Stimulated activated naive B cell treated with anti-CD40 and anti-IgM and Interleukin-4, amounts not matched to agents 10 μg/mL and 1 μg/mL and 100 μg/mL, for 72 hours (primary cell): Measurements from ENCODE around the gene KLF5.

Experiments
- ATAC-seq, 2 donors: fragments of 150-1000 bp; cut with Tn5 transposase; replicated peaks; 2 replicates each; pipeline ENCODE4 v1.10.0; 2021; ENCODE audit warnings: moderate library complexity in 1 of 2
- DNase-seq: peaks from one replicate; pipeline ENCODE4 v3.0.0; 2021
- H3K27ac Mint-ChIP-seq: one replicate; pipeline ENCODE4 v1.8.0; 2022; ENCODE audit warnings: mild to moderate bottlenecking, mixed read lengths
- H3K27me3 Mint-ChIP-seq, 2 donors: one replicate each; pipeline ENCODE4 v1.8.0; 2022; ENCODE audit warnings: mixed read lengths in 2 of 2
- H3K36me3 Mint-ChIP-seq, 2 donors: one replicate each; pipeline ENCODE4 v1.8.0; 2022; ENCODE audit warnings: mixed read lengths in 2 of 2, mild to moderate bottlenecking in 1 of 2
- H3K4me1 Mint-ChIP-seq, 2 donors: one replicate each; pipeline ENCODE4 v1.8.0; 2022; ENCODE audit warnings: mixed read lengths in 2 of 2, mild to moderate bottlenecking in 1 of 2
- H3K4me3 Mint-ChIP-seq, 2 donors: one replicate each; pipeline ENCODE4 v1.8.0; 2022; ENCODE audit warnings: mild to moderate bottlenecking in 2 of 2, mixed read lengths in 2 of 2, moderate library complexity in 1 of 2
- H3K9me3 Mint-ChIP-seq, 2 donors: one replicate each; pipeline ENCODE4 v1.8.0; 2022; ENCODE audit warnings: mixed read lengths in 2 of 2, mild to moderate bottlenecking in 1 of 2

The KLF5 gene

DNA sequence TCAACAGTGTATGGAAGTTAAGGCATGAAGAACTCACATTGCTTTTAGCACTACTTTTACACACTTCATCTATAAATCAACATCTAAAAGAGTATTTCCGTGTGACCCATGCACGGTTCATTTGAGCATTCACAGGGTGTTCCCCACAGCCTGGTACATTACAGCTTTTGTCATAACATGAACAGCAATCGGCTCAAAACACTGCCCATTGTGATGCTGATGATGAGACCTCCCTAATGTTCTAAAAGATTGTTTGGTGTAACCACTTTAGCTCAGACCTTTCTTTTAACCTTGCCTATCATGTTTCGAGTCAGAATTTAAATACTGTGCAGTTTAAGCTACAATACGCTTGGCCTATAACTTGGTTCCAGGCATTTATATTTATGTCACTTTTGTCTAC is 4.1 kb upstream of the KLF5 start:
- Mint-ChIP-seq H3K27ac (no peak overlapping the region), H3K4me3 (no peak overlapping the region), H3K4me1 (peaks cover 5 to 6% of the 10 kb centered on the region in 2 donors), H3K36me3 (no peaks in the 10 kb centered on the region), H3K9me3 (no peaks in the 10 kb centered on the region), H3K27me3 (peaks cover 29 to 44% of the 10 kb centered on the region in 2 donors)
- no peak for ATAC-seq
- DNase-seq = no peak

DNA sequence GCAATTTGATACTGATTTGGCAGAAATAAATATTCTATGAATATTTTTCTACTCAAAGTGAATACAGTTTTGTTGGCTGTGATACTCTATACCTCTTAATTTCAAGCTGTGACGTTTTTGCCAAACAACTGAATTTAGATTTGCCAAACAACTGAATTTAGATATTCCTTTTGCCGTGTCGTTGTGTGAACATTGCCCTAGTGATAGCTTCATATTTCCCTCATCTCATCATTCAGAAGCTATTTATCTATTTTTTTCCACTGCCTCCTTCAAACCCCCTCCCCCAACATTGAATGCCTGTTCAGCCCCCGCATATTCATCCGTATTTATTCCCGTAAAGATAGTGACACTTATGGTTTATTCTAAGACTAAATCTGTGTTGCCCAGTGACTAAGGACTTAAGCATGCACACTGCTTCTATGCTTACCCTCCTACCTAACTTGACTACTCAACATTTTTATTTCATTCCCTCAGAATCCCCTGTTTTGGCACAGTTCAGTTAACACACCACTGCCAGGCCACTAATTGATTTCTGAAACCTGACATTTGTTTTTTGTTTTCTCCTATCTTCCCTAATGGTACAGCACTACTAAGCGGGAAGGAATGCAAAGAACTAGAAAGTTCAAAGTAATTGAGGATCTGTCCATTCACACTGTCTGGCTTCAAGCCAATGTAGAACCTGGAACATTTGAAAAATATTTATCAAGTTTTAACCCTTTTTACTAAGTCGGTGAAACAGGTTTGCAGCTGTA is 2.8 kb upstream of the KLF5 start:
- Mint-ChIP-seq H3K4me1 (peaks cover 10 to 18% of the 10 kb centered on the region in 2 donors), H3K27ac (no peak overlapping the region), H3K4me3 (no peak overlapping the region), H3K36me3 (no peaks in the 10 kb centered on the region), H3K27me3 (peaks cover 34 to 51% of the 10 kb centered on the region in 2 donors), H3K9me3 (no peaks in the 10 kb centered on the region)
- ATAC-seq = no peak
- DNase-seq = no peak

DNA sequence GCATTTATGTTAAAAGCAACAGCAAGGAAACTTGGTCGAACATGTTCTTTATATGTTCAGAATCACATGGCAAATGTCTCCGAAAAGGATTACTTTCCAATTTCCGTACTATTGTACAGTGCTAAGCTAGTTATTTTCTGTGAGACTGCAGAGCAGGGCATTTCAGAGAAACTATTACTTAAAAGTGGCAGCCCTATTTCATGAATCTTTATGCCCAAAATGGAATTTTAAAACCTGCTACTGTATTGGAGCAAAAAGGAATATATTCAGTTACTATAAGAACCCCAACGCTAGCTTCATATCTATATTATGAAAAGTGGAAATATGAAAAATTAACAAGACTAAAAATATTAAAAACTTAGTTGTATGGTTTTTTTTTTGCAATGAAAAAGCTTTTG is 2.2 kb upstream of the KLF5 start:
- DNase-seq (no peak), ATAC-seq (no peak)
- Mint-ChIP-seq H3K27me3 (peaks cover 29 to 50% of the 10 kb centered on the region in 2 donors), H3K27ac (no peak overlapping the region), H3K4me3 (no peak overlapping the region), H3K4me1 (peaks cover 10 to 18% of the 10 kb centered on the region in 2 donors), H3K9me3 (no peaks in the 10 kb centered on the region), H3K36me3 (no peaks in the 10 kb centered on the region)

DNA sequence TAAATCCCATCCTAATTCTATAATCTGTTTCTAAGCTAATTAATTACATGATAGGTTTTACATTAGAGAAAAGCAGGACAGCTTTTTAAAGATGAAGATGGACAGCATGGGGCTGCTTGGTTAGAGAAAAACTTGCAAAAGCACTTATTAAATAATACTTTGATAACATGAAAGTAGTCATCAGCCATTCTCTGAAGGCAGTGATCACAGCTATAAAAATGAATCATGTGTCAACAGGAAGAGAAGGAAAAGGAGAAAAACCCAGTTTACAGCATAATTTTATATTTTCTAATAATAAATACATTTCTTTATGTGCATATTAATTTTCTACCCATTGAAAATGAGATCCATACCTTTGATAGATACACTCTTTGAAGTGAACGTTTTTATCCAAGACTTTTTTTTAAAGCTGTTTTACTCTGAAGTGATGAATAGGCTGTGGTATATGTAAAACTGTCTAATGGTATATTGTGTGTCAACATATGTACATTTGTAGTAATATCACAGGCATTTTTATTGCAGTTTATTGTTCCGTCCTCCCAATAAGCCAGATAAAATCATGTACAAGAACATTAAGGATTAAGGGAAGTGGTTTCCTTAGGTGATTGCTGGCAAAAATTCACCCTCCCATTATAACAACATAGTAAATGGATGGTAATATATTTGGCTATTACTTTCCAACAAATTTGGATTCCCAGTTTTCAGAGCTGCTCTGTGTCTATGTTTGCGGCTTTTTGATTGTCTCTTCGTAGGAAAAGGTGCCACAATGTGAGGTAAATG is 1.3 kb upstream of the KLF5 start:
- ATAC-seq (no peak), DNase-seq (no peak)
- Mint-ChIP-seq H3K27me3 (peaks cover 29 to 59% of the 10 kb centered on the region in 2 donors), H3K36me3 (peaks cover 0 to 3% of the 10 kb centered on the region in 2 donors), H3K4me1 (peaks cover 10 to 18% of the 10 kb centered on the region in 2 donors), H3K4me3 (no peak overlapping the region), H3K27ac (no peak overlapping the region), H3K9me3 (no peaks in the 10 kb centered on the region)

DNA sequence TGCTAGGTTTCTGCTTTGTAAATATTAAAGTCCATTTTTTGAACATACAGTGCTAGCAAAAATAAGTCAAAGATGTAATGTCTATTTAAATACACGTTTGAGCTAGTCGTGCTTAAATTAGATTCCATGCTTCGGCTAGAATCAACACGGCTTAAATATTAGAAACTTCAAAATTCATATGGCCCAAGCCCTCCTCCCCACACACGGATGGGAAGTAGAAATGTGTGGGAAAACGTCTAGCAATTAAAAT is 816 bp upstream of the KLF5 start:
- peaks cover 0 to 3% of the 10 kb centered on the region in 2 donors for H3K36me3 Mint-ChIP-seq

DNA sequence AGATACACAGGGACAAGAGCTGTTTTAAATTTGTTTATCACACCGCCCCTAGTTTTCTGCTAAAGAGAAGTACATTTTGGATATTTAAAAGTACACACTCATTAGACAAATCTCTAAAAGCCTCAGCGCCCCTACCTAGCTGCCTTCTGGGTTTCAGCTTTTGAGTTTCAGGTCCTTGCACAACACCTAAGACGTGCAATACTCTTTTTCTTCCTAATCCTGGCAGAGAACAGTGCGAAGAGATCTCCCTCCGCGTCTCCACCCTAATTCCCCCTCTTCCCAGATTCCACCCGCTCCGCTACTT is 421 bp upstream of the KLF5 start:
- Mint-ChIP-seq H3K9me3 (no peaks in the 10 kb centered on the region), H3K4me1 (peaks cover 10 to 18% of the 10 kb centered on the region in 2 donors), H3K27ac (peak overlapping the region; percentile 9), H3K36me3 (peaks cover 0 to 3% of the 10 kb centered on the region in 2 donors), H3K4me3 (peak overlapping the region; percentile 82 to 84), H3K27me3 (peaks cover 29 to 59% of the 10 kb centered on the region in 2 donors)
- ATAC-seq (peak; percentile 3 to 8), DNase-seq (no peak)

More for the DNA sequence above, 816 bp upstream of the KLF5 start:
- H3K27me3 Mint-ChIP-seq = peaks cover 29 to 59% of the 10 kb centered on the region in 2 donors
- no peaks in the 10 kb centered on the region for H3K9me3 Mint-ChIP-seq
- ATAC-seq = no peak
- no peak for DNase-seq
- no peak overlapping the region for H3K4me3 Mint-ChIP-seq
- no peak overlapping the region for H3K27ac Mint-ChIP-seq
- peaks cover 10 to 18% of the 10 kb centered on the region in 2 donors for H3K4me1 Mint-ChIP-seq

DNA sequence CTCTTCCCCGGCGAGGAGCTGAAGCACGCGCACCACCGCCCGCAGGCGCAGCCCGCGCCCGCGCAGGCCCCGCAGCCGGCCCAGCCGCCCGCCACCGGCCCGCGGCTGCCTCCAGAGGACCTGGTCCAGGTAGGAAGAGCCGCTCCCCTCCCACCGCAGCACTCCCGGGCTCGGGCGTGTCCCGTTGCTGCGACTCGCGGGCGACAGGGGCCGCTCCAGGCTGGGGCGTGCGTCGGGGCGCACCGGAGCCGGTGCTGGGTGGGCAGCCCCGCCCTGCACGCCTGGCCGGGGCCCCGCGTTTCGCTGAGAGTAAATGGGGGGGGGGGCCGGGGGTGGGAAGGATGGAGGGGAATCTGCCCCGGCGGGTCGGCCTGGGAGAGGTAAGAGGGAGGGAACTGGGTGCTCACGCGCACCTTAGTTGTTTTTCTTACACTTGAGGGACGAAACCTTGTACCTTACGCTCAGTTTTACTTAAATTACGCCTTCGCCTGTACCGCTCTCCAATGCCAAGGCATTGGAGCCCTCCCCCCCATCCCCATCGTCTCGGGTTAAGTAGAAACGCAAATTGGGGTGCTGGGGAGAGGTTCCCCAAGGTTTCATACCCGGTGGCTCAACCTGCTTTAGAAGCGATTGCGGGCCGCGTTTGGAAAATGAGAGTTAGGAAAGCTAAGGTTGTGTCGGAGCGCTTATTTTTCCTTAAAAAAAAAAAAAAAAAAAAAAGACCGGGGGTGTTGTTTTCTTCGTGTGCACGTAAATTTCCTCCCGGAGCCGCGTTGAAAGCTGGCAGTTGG is 850 bp downstream of the KLF5 start:
- H3K27ac Mint-ChIP-seq = no peak overlapping the region
- no peaks in the 10 kb centered on the region for H3K9me3 Mint-ChIP-seq
- H3K4me1 Mint-ChIP-seq = peaks cover 10 to 18% of the 10 kb centered on the region in 2 donors
- H3K27me3 Mint-ChIP-seq = peaks cover 27 to 56% of the 10 kb centered on the region in 2 donors
- peak overlapping the region; percentile 73 to 77 for H3K4me3 Mint-ChIP-seq
- H3K36me3 Mint-ChIP-seq = peaks cover 0 to 3% of the 10 kb centered on the region in 2 donors
- DNase-seq (peak; percentile 12), ATAC-seq (peak; percentile 29 to 32)

DNA sequence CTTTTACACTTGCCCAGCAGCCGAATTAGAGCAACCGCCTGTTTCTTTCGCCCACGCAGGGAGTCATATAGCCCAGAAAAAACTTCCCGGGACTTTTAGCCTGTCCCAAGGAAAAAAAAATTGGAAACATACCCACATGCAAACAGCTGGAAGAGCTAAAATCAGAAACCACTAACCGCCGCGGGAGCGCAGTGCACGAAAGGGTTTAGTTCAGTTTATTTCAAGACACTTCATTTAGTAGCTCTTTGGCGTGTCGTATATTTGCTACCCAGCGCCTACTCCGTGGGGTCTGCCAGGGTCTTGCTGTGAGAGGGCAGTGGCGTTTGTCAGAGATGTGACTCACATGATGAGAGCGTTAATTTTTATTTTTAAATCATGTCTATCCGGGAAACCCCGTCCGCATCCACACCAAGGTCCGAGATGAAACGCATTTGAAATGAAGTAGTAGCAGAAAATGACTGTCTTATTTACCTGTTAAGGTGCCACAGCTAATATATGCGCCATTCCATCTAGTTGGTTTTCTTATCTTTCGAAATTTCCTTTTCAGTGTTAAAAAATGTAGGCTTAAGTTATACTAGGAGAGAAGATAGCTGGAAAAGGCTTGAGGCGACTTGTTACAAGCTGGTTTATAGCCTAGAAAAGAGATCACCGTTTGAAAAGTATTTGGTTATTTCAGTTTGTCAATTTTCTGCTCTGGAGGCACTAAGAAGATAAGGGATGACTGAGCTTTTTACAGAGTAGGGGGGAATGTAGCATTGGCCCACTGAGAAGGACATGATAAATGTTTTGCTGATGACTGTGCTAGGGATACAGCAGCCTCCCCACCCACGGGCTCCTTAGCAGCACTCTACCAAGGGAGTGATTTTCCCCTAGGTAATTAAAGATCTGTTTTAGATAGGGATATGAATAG is 1.7 kb downstream of the KLF5 start:
- DNase-seq (no peak), ATAC-seq (no peak)
- H3K36me3 Mint-ChIP-seq = peaks cover 0 to 3% of the 10 kb centered on the region in 2 donors
- no peaks in the 10 kb centered on the region for H3K9me3 Mint-ChIP-seq
- H3K27ac Mint-ChIP-seq = no peak overlapping the region
- peaks cover 24 to 52% of the 10 kb centered on the region in 2 donors for H3K27me3 Mint-ChIP-seq
- peak overlapping the region; percentile 73 to 77 for H3K4me3 Mint-ChIP-seq
- peaks cover 10 to 18% of the 10 kb centered on the region in 2 donors for H3K4me1 Mint-ChIP-seq

DNA sequence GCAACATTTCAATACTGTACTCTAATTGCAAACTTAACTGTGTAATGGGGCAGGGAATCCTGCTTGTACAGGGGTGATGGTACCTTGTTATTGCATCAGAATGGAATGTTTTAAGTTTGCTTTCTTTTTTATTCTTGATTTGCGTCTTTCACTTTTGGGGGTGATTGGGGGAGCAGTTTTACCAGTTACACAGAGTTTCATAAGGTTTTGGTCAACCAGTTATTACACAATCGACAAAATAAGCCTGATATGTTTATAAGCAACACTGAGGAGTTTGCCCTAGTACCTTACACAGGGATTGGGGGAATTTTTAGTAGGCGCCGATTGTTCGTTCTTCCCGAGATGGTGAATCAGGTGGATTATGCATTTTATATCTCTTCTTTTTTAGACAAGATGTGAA is 2.7 kb downstream of the KLF5 start:
- ATAC-seq (no peak), DNase-seq (no peak)
- H3K9me3 Mint-ChIP-seq = no peaks in the 10 kb centered on the region
- peaks cover 10 to 18% of the 10 kb centered on the region in 2 donors for H3K4me1 Mint-ChIP-seq
- H3K36me3 Mint-ChIP-seq = peaks cover 0 to 3% of the 10 kb centered on the region in 2 donors
- no peak overlapping the region for H3K4me3 Mint-ChIP-seq
- H3K27me3 Mint-ChIP-seq = peaks cover 18 to 43% of the 10 kb centered on the region in 2 donors
- no peak overlapping the region for H3K27ac Mint-ChIP-seq

DNA sequence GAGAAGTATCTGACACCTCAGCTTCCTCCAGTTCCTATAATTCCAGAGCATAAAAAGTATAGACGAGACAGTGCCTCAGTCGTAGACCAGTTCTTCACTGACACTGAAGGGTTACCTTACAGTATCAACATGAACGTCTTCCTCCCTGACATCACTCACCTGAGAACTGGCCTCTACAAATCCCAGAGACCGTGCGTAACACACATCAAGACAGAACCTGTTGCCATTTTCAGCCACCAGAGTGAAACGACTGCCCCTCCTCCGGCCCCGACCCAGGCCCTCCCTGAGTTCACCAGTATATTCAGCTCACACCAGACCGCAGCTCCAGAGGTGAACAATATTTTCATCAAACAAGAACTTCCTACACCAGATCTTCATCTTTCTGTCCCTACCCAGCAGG is 3.1 kb downstream of the KLF5 start:
- no peak overlapping the region for H3K27ac Mint-ChIP-seq
- no peak overlapping the region for H3K4me3 Mint-ChIP-seq
- DNase-seq = no peak
- H3K9me3 Mint-ChIP-seq = no peaks in the 10 kb centered on the region
- peaks cover 18 to 43% of the 10 kb centered on the region in 2 donors for H3K27me3 Mint-ChIP-seq
- no peak for ATAC-seq
- peaks cover 10 to 18% of the 10 kb centered on the region in 2 donors for H3K4me1 Mint-ChIP-seq
- peaks cover 0 to 3% of the 10 kb centered on the region in 2 donors for H3K36me3 Mint-ChIP-seq

DNA sequence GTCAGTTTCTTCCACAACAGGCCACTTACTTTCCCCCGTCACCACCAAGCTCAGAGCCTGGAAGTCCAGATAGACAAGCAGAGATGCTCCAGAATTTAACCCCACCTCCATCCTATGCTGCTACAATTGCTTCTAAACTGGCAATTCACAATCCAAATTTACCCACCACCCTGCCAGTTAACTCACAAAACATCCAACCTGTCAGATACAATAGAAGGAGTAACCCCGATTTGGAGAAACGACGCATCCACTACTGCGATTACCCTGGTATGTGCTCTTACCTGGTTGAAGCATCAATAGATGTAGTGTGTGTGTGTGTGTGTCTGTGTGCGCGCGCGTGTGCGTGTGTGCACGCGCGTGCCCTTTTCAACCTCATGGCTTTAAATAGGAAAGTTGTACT is 3.7 kb downstream of the KLF5 start:
- H3K4me1 Mint-ChIP-seq = peaks cover 10 to 18% of the 10 kb centered on the region in 2 donors
- no peak overlapping the region for H3K27ac Mint-ChIP-seq
- DNase-seq (no peak), ATAC-seq (no peak)
- H3K36me3 Mint-ChIP-seq = peaks cover 0 to 3% of the 10 kb centered on the region in 2 donors
- H3K9me3 Mint-ChIP-seq = no peaks in the 10 kb centered on the region
- no peak overlapping the region for H3K4me3 Mint-ChIP-seq
- H3K27me3 Mint-ChIP-seq = peaks cover 18 to 40% of the 10 kb centered on the region in 2 donors

DNA sequence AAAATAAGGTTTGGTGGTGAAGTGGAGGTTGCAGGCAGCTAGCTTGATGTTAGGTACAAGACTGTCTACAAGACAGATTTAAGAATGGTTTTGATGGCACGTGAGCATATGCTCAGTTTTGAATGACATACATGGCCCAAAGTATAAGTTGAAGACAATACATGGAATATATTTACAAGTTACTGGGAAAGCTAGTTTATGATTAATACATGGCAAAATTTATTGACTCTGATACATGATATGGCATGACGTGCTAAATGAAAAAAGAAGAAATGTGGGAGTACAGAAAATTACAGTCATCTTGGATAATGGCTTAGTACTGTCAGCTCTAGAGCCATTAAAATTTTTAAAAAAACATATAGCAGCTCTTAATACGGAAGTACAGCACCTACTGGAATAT is 4.4 kb downstream of the KLF5 start:
- H3K36me3 Mint-ChIP-seq = peaks cover 0 to 3% of the 10 kb centered on the region in 2 donors
- peaks cover 10 to 18% of the 10 kb centered on the region in 2 donors for H3K4me1 Mint-ChIP-seq
- H3K27me3 Mint-ChIP-seq = peaks cover 14 to 33% of the 10 kb centered on the region in 2 donors
- DNase-seq (no peak), ATAC-seq (no peak)
- no peaks in the 10 kb centered on the region for H3K9me3 Mint-ChIP-seq
- H3K27ac Mint-ChIP-seq = no peak overlapping the region
- H3K4me3 Mint-ChIP-seq = no peak overlapping the region

DNA sequence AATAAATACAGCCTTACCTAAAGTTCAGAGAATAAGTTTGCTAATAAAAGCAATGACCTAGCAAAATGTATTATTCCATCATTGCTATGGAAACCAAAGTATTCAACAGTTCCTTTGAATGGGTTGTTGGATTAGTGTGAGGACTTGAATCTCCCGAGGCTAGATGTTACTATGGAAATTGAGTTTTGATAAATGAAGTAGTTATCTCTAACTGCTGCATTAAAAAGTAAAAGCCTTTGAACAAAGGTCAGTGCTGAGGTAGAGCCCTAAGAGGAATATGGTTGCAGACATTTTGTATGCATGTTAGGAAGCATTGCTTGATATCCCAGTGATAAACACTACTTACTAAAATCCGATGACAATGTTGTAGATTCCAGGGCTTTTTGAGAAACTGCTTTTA is 6.2 kb downstream of the KLF5 start:
- Mint-ChIP-seq H3K9me3 (no peaks in the 10 kb centered on the region), H3K4me1 (peaks cover 3 to 9% of the 10 kb centered on the region in 2 donors), H3K27ac (no peak overlapping the region), H3K27me3 (peaks cover 7 to 22% of the 10 kb centered on the region in 2 donors), H3K36me3 (peaks cover 0 to 3% of the 10 kb centered on the region in 2 donors), H3K4me3 (no peak overlapping the region)
- DNase-seq (no peak), ATAC-seq (no peak)
